Measurements from ENCODE around the gene ADAMTS17.

DNA sequence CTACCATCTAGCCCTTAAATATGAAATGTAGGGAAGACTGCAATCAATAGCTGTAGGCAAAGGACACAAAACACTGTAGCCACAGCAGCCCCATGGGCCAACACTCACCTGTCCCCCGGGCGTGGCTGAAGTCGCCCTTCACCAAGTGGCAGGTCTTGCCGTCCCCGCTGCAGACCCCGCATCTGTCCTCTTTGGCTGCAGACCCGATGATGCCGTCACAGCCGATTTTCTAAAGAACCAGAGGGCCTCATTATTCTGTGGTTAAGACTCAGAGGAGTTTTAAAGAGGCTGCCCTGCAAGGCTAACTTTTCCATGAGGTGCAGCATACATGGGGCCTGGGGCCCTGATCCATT, 245.6 kb downstream of the ADAMTS17 start:
- no peak for TF ChIP-seq CTCF (IDR thresholded peaks at IDR 0.05)
- TF ChIP-seq POLR2A (IDR thresholded peaks at IDR 0.05): no peak
- TF ChIP-seq POLR2AphosphoS5 (IDR thresholded peaks at IDR 0.05): no peak
